GM10248 (cell line): ENCODE results near the gene GREB1.

Experiments used
- CTCF ChIA-PET: fragments of 300-600 bp; sonication (Branson Sonifier 250); formaldehyde crosslinking; extraction: SDS; loops from one replicate; lab custom pipeline; 2021; ENCODE audit warnings: antibody characterized with exemption; lab: Yijun Ruan, JAX
- POLR2A ChIA-PET: fragments of 350-650 bp; sonication (Branson Sonifier 250); formaldehyde crosslinking; extraction: SDS; loops from one replicate; lab custom pipeline; 2020; ENCODE audit warnings: antibody characterized with exemption; lab: Yijun Ruan, JAX
- DNase-seq: peaks from one replicate; pipeline ENCODE4 v3.0.0; 2012; ENCODE audit errors: extremely low spot score
- CTCF ChIP-seq: IDR thresholded peaks from 2 replicates; pipeline ENCODE4 v1.5.1; 2012; ENCODE audit warnings: mild to moderate bottlenecking, low read depth; ENCODE audit errors: extremely low read depth, missing control alignments, control extremely low read depth

The GREB1 gene

DNA sequence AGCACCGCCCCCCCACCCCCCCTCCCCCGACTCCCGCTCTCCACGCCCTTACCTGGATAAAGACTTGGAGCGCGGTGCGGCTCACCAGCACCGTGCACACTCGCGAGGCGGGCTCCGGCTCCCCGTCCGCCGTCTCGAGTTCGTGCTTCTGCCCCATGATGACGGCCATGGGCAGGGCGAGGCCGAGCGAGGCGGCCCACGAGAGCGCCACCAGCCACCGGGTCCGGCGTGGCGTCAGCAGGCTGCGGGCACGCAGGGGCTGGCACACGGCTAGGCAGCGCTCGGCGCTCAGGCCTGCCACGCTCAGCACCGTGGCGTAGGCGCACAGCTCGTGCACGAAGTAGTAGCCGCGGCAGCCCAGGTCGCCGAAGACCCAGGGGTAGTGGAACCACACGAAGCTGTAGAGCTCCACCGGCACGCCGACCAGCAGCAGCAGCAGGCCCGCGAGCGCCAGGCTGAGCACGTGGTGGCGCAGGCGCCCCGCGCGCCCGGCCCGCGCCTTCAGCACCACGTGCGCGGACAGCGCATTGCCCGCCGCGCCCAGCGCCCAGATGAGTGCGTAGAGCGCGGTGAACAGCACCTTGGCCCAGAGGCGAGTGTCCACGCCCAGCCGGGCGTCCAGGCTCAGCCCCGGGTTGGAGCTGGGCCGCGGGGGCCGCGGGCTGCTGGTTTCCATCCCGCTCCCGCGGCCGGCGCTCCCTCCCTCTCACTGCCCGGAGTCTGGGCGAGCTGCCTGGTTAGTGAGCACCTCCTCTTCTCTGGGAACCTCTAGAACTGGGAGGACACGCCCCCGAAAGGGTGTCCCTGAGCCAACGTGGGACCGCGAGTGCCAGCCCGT is 135.8 kb downstream of the GREB1 start, which contains the start of gene NTSR2:
Gene NTSR2, minus strand, starts transcription at position 742 of the 838 bp plus-strand sequence. Its CDS starts 66 bp downstream, at position 676.
- no peak for TF ChIP-seq CTCF
- ChIA-PET POLR2A (no interaction called here), CTCF (interaction anchor here (1.0 kb wide), 1 partner anchor 11 kb away, joined by 4 read pairs; no protein-coding TSS in a partner anchor)
- no peak for DNase-seq

GRCh38 chr2:11672407-11672806 is 138.6 kb downstream of the GREB1 start:
- ChIA-PET CTCF (interaction anchor here (0.9 to 1.3 kb wide), 2 partner anchors 12 to 16 kb away, joined by 3 read pairs; no protein-coding TSS in a partner anchor), POLR2A (no interaction called here)
- no peak for DNase-seq
- no peak for TF ChIP-seq CTCF

DNA sequence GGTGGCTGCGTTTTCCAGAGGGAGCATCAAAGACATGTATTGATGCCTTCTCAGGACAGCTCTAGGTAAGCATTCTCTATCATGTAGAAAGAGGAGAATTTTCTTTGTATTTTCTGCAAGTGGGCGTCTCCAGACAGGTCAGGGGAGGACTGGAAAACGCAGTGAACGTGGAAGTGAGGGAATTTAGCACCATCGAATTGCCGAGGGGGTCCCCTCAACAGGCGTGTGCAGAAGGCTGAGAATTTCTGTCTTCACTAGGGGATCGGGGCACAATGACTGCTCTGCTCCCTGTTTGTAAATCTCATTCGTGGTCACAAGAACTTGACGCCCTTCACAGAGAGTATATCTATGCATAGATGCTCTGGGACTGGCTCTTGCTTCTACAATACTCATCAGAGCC is 141.1 kb downstream of the GREB1 start:
- POLR2A ChIA-PET: no interaction called here

DNA sequence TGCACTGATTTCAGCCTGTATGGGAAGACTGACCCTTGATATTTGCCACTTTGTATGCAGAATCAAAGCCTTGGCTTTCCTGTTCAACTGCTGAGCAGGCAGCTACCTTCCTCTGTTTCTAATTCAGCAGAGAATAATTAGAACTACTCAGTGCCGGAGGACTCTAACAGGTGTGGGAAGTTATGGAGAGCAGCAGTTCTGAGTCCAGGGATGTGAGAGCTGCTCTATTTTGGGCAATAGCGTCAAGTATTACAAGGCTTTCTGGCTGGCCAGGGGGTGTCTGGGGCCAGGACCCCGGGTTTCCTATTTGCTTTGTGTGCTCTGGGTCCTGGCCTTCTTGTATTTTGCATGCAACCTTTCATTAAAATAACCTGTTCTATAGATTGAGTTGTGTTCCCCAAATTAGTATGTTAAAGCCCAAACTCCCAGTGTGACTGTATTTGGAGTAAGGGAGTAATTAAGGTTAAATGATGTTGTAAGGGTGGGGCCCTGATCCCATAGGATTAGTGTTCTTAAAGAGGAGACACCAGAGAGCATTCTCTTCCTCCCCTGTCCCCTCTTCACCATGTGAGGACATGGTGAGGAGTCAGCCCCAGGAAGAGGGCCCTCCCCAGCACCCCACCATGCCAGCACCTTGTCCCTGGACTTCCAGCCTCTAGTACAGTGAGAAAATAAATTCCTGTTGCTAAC is 141.7 kb downstream of the GREB1 start:
- POLR2A ChIA-PET: no interaction called here

More for the DNA sequence above, 141.1 kb downstream of the GREB1 start:
- CTCF ChIA-PET: interaction anchor here (1.3 kb wide), 1 partner anchor 9 kb away, joined by 3 read pairs; no protein-coding TSS in a partner anchor
- no peak for DNase-seq
- no peak for TF ChIP-seq CTCF

GRCh38 chr2:11676640-11677039 is 142.8 kb downstream of the GREB1 start:
- CTCF ChIA-PET: interaction anchor here (2.0 kb wide), 1 partner anchor 11 kb away, joined by 10 read pairs; no protein-coding TSS in a partner anchor
- no peak for DNase-seq
- no peak for TF ChIP-seq CTCF
- POLR2A ChIA-PET: interaction anchor here (0.6 kb wide), 1 partner anchor 814 kb away, joined by 6 read pairs; no protein-coding TSS in a partner anchor

More for the DNA sequence above, 141.7 kb downstream of the GREB1 start:
- no peak for DNase-seq
- CTCF ChIA-PET: no interaction called here
- no peak for TF ChIP-seq CTCF
